CD4-positive, alpha-beta T cell treated with Interleukin-2 at 100 ng/mL for 4 hours (primary cell): ENCODE measurements around the gene NBEAL1.
"Not testable (repeated sequence)": the region's sequence is repeated elsewhere in the genome, so short reads cannot be mapped to it uniquely, and the experiment has no call there.

ENCODE experiments used
- DNase-seq: peaks from one replicate; pipeline ENCODE4 v3.0.0-alpha.2; 2020; ENCODE audit warnings: low spot score

The NBEAL1 gene

GRCh38 chr2:203229674-203230073 is 215.0 kb downstream of the NBEAL1 start:
- not testable (repeated sequence) for DNase-seq

- DNase-seq = no peak
Observed at GRCh38 chr2:203237346-203238238, 222.9 kb downstream of the NBEAL1 start.

GRCh38 chr2:203238292-203238703 is 223.6 kb downstream of the NBEAL1 start:
- no peak for DNase-seq

- DNase-seq = peak; percentile 97
Observed at GRCh38 chr2:203238704-203239526, 224.2 kb downstream of the NBEAL1 start, which contains the start of gene CYP20A1. CYP20A1 (plus strand) TSS chr2:203239018; CDS start chr2:203239063, 45 bp downstream.

GRCh38 chr2:203240491-203240890 is 225.8 kb downstream of the NBEAL1 start:
- DNase-seq = no peak

- DNase-seq = no peak
Observed at GRCh38 chr2:203242518-203242917, 227.8 kb downstream of the NBEAL1 start.

- no peak for DNase-seq
Observed at GRCh38 chr2:203246646-203247045, 232.0 kb downstream of the NBEAL1 start.

- no peak for DNase-seq
Observed at GRCh38 chr2:203252818-203253217, 238.1 kb downstream of the NBEAL1 start.

- not testable (repeated sequence) for DNase-seq
Observed at GRCh38 chr2:203253422-203254095, 238.9 kb downstream of the NBEAL1 start.

GRCh38 chr2:203261326-203262159 is 246.9 kb downstream of the NBEAL1 start:
- no peak for DNase-seq
